Nephron progenitor cell (in vitro differentiated cells): Measurements from ENCODE around the gene MAT2A.

Source experiments
- DNase-seq: peaks from one replicate; pipeline ENCODE4 v3.0.0; 2021
- H3K27ac Mint-ChIP-seq: 2 replicates; pipeline ENCODE4 v1.8.0; 2021; ENCODE audit warnings: mild to moderate bottlenecking, moderate library complexity, mixed read lengths
- H3K27me3 Mint-ChIP-seq: 2 replicates; pipeline ENCODE4 v1.8.0; 2021; ENCODE audit warnings: mild to moderate bottlenecking, low read depth, mixed read lengths; ENCODE audit not compliant: poor library complexity
- H3K36me3 Mint-ChIP-seq: 2 replicates; pipeline ENCODE4 v1.8.0; 2021; ENCODE audit warnings: low read depth, mixed read lengths
- H3K4me1 Mint-ChIP-seq: 2 replicates; pipeline ENCODE4 v1.8.0; 2021; ENCODE audit warnings: mixed read lengths
- H3K4me3 Mint-ChIP-seq: 2 replicates; pipeline ENCODE4 v1.8.0; 2021; ENCODE audit warnings: mild to moderate bottlenecking, moderate library complexity, mixed read lengths
- H3K9me3 Mint-ChIP-seq: 2 replicates; pipeline ENCODE4 v1.8.0; 2021; ENCODE audit warnings: mild to moderate bottlenecking, moderate library complexity, mixed read lengths
- CTCF ChIP-seq: fragments of 200-600 bp; sonication (generic); IDR thresholded peaks from 2 replicates; pipeline ENCODE4 v1.5.0; 2021; ENCODE audit warnings: antibody characterized with exemption

Gene MAT2A

GRCh38 chr2:85527787-85528186, 11.2 kb upstream of the MAT2A start:
- Mint-ChIP-seq H3K27me3 (peaks cover 9% of the 10 kb centered on the region), H3K4me1 (peaks cover 45% of the 10 kb centered on the region), H3K4me3 (no peak overlapping the region), H3K36me3 (no peaks in the 10 kb centered on the region), H3K9me3 (no peaks in the 10 kb centered on the region), H3K27ac (no peak overlapping the region)
- DNase-seq, result no peak
- TF ChIP-seq CTCF, result no peak

- no peak overlapping the region for H3K27ac Mint-ChIP-seq
- peaks cover 40% of the 10 kb centered on the region for H3K4me1 Mint-ChIP-seq
- TF ChIP-seq CTCF, result no peak
- DNase-seq, result no peak
- no peak overlapping the region for H3K4me3 Mint-ChIP-seq
- H3K27me3 Mint-ChIP-seq, result peaks cover 11% of the 10 kb centered on the region
- H3K9me3 Mint-ChIP-seq, result no peaks in the 10 kb centered on the region
- H3K36me3 Mint-ChIP-seq, result no peaks in the 10 kb centered on the region
Observed at GRCh38 chr2:85528355-85528754, 10.6 kb upstream of the MAT2A start.

- Mint-ChIP-seq H3K36me3 (no peaks in the 10 kb centered on the region), H3K9me3 (no peaks in the 10 kb centered on the region), H3K4me3 (no peak overlapping the region), H3K27ac (no peak overlapping the region), H3K4me1 (peaks cover 29% of the 10 kb centered on the region), H3K27me3 (peaks cover 13% of the 10 kb centered on the region)
- no peak for DNase-seq
- no peak for TF ChIP-seq CTCF
Observed at GRCh38 chr2:85529809-85530208, 9.2 kb upstream of the MAT2A start.

GRCh38 chr2:85531589-85531988, 7.4 kb upstream of the MAT2A start:
- Mint-ChIP-seq H3K27me3 (peaks cover 9% of the 10 kb centered on the region), H3K36me3 (peaks cover 5% of the 10 kb centered on the region), H3K9me3 (no peaks in the 10 kb centered on the region), H3K4me1 (peaks cover 21% of the 10 kb centered on the region), H3K4me3 (no peak overlapping the region), H3K27ac (no peak overlapping the region)
- no peak for TF ChIP-seq CTCF
- no peak for DNase-seq

GRCh38 chr2:85534099-85534498, 4.9 kb upstream of the MAT2A start:
- no peak for DNase-seq

More at GRCh38 chr2:85534099-85534498, 4.9 kb upstream of the MAT2A start:
- Mint-ChIP-seq H3K4me1 (peaks cover 28% of the 10 kb centered on the region), H3K9me3 (no peaks in the 10 kb centered on the region), H3K4me3 (no peak overlapping the region), H3K27ac (no peak overlapping the region), H3K36me3 (peaks cover 5% of the 10 kb centered on the region), H3K27me3 (peaks cover 8% of the 10 kb centered on the region)
- TF ChIP-seq CTCF, result no peak
